ENCODE measurements around the gene ZMYND8. TPM values are rescaled to one million over a fixed set of nuclear protein-coding genes. Genes with fewer than 3 reads are reported as not detected.

ZMYND8 gene
- total RNA-seq, 1 experiment from 2014 or later = 107 TPM

DNA sequence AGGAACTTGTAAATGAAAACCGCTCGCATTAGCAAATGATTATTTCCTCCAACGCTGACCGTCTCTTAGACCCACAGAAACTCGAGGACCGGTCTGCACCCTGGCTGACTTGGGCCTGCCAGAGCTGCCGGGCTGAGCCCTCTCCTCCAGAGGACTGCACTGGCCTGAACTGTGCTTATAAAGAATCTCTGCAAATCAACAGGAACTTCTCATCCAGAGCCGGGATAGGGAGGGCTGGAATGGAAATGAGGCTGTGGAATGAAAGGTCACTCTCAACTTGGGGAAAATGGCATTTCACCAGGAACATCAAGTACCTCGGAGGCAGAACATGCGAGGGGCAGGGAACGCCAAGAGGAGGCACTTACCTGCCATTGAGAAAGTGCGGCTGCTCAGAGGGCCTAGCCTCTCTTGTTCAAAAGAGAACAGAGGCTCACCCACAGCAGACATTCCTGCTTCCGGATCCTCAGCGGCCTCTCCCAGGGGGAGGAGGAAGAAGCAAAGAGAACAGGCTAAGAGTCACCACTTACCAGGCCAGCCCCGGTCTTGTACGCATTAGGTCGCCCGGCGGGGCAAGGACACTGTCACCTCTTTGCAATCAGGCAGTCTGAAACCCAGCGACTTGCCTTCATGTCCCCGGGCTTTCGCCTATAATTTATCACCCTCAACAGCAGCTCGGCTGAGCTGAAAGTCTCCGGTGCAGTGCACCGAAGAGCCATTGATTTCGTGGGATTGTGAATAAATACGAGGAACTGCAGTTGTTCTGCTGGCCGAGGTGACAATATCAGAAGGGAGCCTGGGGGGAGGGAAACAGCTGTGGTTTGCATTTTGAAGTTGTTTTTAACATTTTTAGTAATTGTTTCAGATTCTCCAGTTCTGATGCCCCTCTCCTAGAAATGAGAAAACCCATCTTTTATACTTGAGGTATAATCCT lies 37.6 kb downstream of the ZMYND8 start:
- ChIA-PET POLR2A (ENCODE audit: unreplicated experiment) (interaction anchor here (0.5 kb wide), 1 partner anchor 37 kb away, joined by 3 read pairs; no protein-coding TSS in a partner anchor), CTCF (interaction anchor here (0.6 kb wide), 1 partner anchor 46 kb away, joined by 3 read pairs; no protein-coding TSS in a partner anchor)
- Histone ChIP-seq H3K27ac (peak overlapping the region; percentile 97), H2AFZ (no peak overlapping the region), H3K9me2 (ENCODE audit: insufficient read depth) (no peaks in the 10 kb centered on the region), H3K79me2 (ENCODE audit: low read depth) (peaks cover 91% of the 10 kb centered on the region), H3K27me3 (ENCODE audit: insufficient read depth, low read depth) (no peaks in the 10 kb centered on the region), H3K36me3 (ENCODE audit: low read depth) (peaks cover 2% of the 10 kb centered on the region; the same call in 1 of the 2 replicates), H3K4me2 (peak overlapping the region; percentile 90), H4K20me1 (ENCODE audit: insufficient read depth) (no peaks in the 10 kb centered on the region), H3K4me3 (peak overlapping the region; percentile 56), H3F3A (ENCODE audit: insufficient read depth, low read depth) (peaks cover 98% of the 10 kb centered on the region), H3K9me3 (ENCODE audit: insufficient read depth, low read depth) (no peaks in the 10 kb centered on the region), H3K4me1 (replicated peaks; ENCODE audit: insufficient read depth) (peaks cover 100% of the 10 kb centered on the region)
- BruUV-seq (replicated peaks) = TSS peak; percentile 38
- TF ChIP-seq EZH2 (IDR thresholded peaks at IDR 0.05; ENCODE audit: low read depth) (no peak), CTCF (conservative IDR thresholded peaks at IDR 0.05) (no peak)
- intact Hi-C loops (cut with micrococcal nuclease; ENCODE audit: unreplicated experiment) = loop anchor here (1.0 to 5.0 kb wide), 6 partner anchors 12 to 367 kb away; partner anchors contain the start of gene NCOA3
- peak; percentile 68 to 75 for DNase-seq

DNA sequence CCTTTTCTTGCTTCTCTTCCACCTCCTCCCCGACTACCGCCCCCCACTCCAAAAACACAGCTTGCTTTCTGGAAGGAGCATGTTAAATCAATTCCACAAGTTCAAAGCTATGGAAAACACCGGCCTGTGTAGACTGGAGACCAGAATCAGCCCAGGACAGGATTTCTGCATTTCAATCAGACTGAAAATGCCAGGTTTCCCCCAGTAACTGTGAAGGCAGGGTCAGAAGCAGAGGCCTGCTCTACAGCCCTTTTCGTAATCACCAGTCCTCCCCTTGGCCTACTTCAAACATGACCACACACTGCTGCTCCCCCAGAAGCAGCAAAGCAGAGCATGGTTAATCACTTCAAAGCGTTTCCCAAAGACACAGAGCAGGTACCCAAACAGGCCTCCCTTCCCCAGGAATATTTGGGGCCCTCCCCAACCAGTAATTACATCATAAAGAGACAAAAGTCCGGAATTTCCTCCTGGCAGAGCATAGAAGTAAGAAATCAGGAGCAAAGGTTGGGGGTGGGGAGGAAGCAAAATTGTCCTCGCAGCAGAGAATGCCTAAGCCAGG lies 38.4 kb downstream of the ZMYND8 start:
- peak overlapping the region; percentile 90 for H3K4me2 ChIP-seq
- BruUV-seq (replicated peaks) = TSS peak; percentile 28
- H4K20me1 ChIP-seq (ENCODE audit: insufficient read depth) = no peaks in the 10 kb centered on the region
- peak overlapping the region; percentile 97 for H3K27ac ChIP-seq
- no peaks in the 10 kb centered on the region for H3K9me3 ChIP-seq (ENCODE audit: insufficient read depth, low read depth)
- H3F3A ChIP-seq (ENCODE audit: insufficient read depth, low read depth) = peaks cover 93% of the 10 kb centered on the region
- POLR2A ChIA-PET (ENCODE audit: unreplicated experiment) = no interaction called here
- H2AFZ ChIP-seq = no peak overlapping the region
- CTCF ChIA-PET = interaction anchor here (1.0 kb wide), 1 partner anchor 66 kb away, joined by 16 read pairs; no protein-coding TSS in a partner anchor
- TF ChIP-seq EZH2 (IDR thresholded peaks at IDR 0.05; ENCODE audit: low read depth) = no peak
- no peaks in the 10 kb centered on the region for H3K9me2 ChIP-seq (ENCODE audit: insufficient read depth)
- peak; percentile 58 to 87 for DNase-seq
- H3K4me3 ChIP-seq = peak overlapping the region; percentile 56; the same call in 1 of the 2 replicates
- peaks cover 88% of the 10 kb centered on the region for H3K79me2 ChIP-seq (ENCODE audit: low read depth)
- no peaks in the 10 kb centered on the region for H3K27me3 ChIP-seq (ENCODE audit: insufficient read depth, low read depth)
- intact Hi-C loops (cut with micrococcal nuclease; ENCODE audit: unreplicated experiment) = loop anchor here (5.0 kb wide), 4 partner anchors 64 to 366 kb away; partner anchors contain the start of gene NCOA3
- H3K4me1 ChIP-seq (replicated peaks; ENCODE audit: insufficient read depth) = peaks cover 93% of the 10 kb centered on the region
- H3K36me3 ChIP-seq (ENCODE audit: low read depth) = peaks cover 2% of the 10 kb centered on the region; the same call in 1 of the 2 replicates

DNA sequence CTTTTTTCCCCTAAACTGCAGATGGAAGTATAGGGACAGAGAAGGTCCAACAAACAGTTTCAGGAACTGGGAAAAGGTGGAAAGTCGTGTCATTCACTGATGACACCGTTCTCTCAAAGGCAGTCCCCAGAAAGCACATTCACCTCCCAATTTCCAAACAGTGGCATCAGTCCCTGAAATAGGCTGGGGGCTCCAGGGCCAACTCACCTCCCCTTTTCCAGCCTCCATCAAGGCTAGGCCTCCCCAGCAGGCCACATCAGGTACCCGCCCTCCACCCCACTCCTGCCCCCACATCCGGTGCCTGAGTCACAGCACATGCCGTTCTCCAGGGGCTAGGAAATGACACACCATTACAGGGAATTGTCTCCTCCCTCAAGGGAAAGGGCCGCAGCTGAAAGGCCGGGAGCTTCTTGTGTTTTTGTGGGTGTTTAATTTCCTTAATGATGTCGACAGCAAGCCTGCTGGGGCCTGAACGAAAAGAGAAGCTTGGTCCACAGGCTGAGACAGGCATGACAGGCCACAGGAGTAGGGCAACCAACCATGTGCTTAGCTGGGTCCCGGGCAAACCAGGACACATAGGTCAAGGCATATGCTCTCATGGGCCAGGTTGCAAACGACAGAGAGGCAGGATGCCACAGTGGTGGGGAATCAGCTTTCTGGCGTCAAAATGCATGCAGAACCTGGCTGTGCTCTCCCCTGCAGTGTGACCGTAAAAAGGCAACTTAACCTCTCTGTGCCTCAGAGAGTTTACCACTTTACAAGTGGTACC lies 39.2 kb downstream of the ZMYND8 start:
- Histone ChIP-seq H3K27ac (peak overlapping the region; percentile 97), H3K4me1 (replicated peaks; ENCODE audit: insufficient read depth) (peaks cover 85% of the 10 kb centered on the region), H3K4me3 (peak overlapping the region; percentile 56; the same call in 1 of the 2 replicates), H4K20me1 (ENCODE audit: insufficient read depth) (no peaks in the 10 kb centered on the region), H3F3A (ENCODE audit: insufficient read depth, low read depth) (peaks cover 85% of the 10 kb centered on the region), H3K27me3 (ENCODE audit: insufficient read depth, low read depth) (no peaks in the 10 kb centered on the region), H3K79me2 (ENCODE audit: low read depth) (peaks cover 87% of the 10 kb centered on the region), H3K9me3 (ENCODE audit: insufficient read depth, low read depth) (no peaks in the 10 kb centered on the region), H2AFZ (no peak overlapping the region), H3K9me2 (ENCODE audit: insufficient read depth) (no peaks in the 10 kb centered on the region), H3K36me3 (ENCODE audit: low read depth) (peaks cover 2% of the 10 kb centered on the region; the same call in 1 of the 2 replicates), H3K4me2 (peak overlapping the region; percentile 90)
- no TSS peak for BruUV-seq (replicated peaks)
- ChIA-PET CTCF (interaction anchor here (0.6 to 1.0 kb wide), 4 partner anchors 38 to 188 kb away, joined by 4 to 16 read pairs (median 6); partner anchors contain the start of gene ZMYND8), POLR2A (ENCODE audit: unreplicated experiment) (interaction anchor here (0.7 to 0.9 kb wide), 3 partner anchors 67 to 304 kb away, joined by 3 to 15 read pairs (median 4); partner anchors contain the start of gene NCOA3)
- TF ChIP-seq CTCF (conservative IDR thresholded peaks at IDR 0.05) (no peak), EZH2 (IDR thresholded peaks at IDR 0.05; ENCODE audit: low read depth) (no peak)
- intact Hi-C loops (cut with micrococcal nuclease; ENCODE audit: unreplicated experiment) = loop anchor here (5.0 kb wide), 4 partner anchors 65 to 365 kb away; partner anchors contain the start of gene NCOA3
- peak; percentile 77 to 96 for DNase-seq
